ENCODE results near the gene MYO1A. TPM values are rescaled to one million over a fixed set of nuclear protein-coding genes. Genes with fewer than 3 reads are reported as not detected.

Gene MYO1A
- total RNA-seq, 4 donors from 2014 or later = 94.1 to 1,001 (median 802) TPM

- no peaks in the 10 kb centered on the region for H3K27me3 ChIP-seq
These were observed 39.2 kb downstream of the MYO1A start for GRCh38 chr12:57010627-57011247.

GRCh38 chr12:57009949-57010626 lies 39.8 kb downstream of the MYO1A start:
- TF ChIP-seq CTCF (IDR thresholded peaks at IDR 0.05) = no peak
- DNase-seq = peak in 1 of 3 donors; percentile 12
- H3K4me1 ChIP-seq = peaks cover 0 to 27% (median 5%) of the 10 kb centered on the region in 4 donors
- no peaks in the 10 kb centered on the region for H3K9me3 ChIP-seq
- H3K27me3 ChIP-seq = no peaks in the 10 kb centered on the region
- H3K27ac ChIP-seq = no peak overlapping the region
- no peak overlapping the region for H3K4me3 ChIP-seq
- no peaks in the 10 kb centered on the region for H3K36me3 ChIP-seq

More at GRCh38 chr12:57010627-57011247, 39.2 kb downstream of the MYO1A start:
- peaks cover 0 to 21% (median 5%) of the 10 kb centered on the region in 4 donors for H3K4me1 ChIP-seq
- no peak for TF ChIP-seq POLR2A (IDR thresholded peaks at IDR 0.05)
- TF ChIP-seq CTCF (IDR thresholded peaks at IDR 0.05) = no peak
- H3K27ac ChIP-seq = no peak overlapping the region
- H3K9me3 ChIP-seq = no peaks in the 10 kb centered on the region
- H3K36me3 ChIP-seq = no peaks in the 10 kb centered on the region
- DNase-seq = no peak
- H3K4me3 ChIP-seq = no peak overlapping the region

GRCh38 chr12:57008178-57008577 lies 41.8 kb downstream of the MYO1A start:
- Histone ChIP-seq H3K27ac (peak overlapping the region in 3 of 4 donors; percentile 5 to 46 (median 45)), H3K4me1 (peaks cover 0 to 31% (median 5%) of the 10 kb centered on the region in 4 donors), H3K9me3 (no peaks in the 10 kb centered on the region), H3K4me3 (no peak overlapping the region), H3K36me3 (peaks cover 0 to 12% (median 0%) of the 10 kb centered on the region in 3 donors), H3K27me3 (no peaks in the 10 kb centered on the region)
- DNase-seq = no peak
- peak in 5 of 6 experiments; percentile 49 to 76 (median 72) for TF ChIP-seq CTCF (IDR thresholded peaks at IDR 0.05)
- TF ChIP-seq POLR2A (IDR thresholded peaks at IDR 0.05) = no peak

GRCh38 chr12:57006809-57007475 lies 43.0 kb downstream of the MYO1A start:
- no peaks in the 10 kb centered on the region for H3K27me3 ChIP-seq
- peak overlapping the region; percentile 14 to 93 (median 80) for H3K4me3 ChIP-seq
- TF ChIP-seq CTCF (IDR thresholded peaks at IDR 0.05) (peak in 1 of 6 experiments; percentile 7), POLR2A (IDR thresholded peaks at IDR 0.05) (no peak)
- peak in 1 of 3 donors; percentile 6 for DNase-seq
- no peaks in the 10 kb centered on the region for H3K9me3 ChIP-seq
- peaks cover 0 to 22% (median 0%) of the 10 kb centered on the region in 3 donors for H3K36me3 ChIP-seq
- H3K27ac ChIP-seq = peak overlapping the region in 2 of 4 donors; percentile 81 to 88
- H3K4me1 ChIP-seq = peaks cover 0 to 32% (median 5%) of the 10 kb centered on the region in 4 donors

- TF ChIP-seq POLR2A (IDR thresholded peaks at IDR 0.05) (no peak), CTCF (IDR thresholded peaks at IDR 0.05) (peak in 5 of 6 experiments; percentile 28 to 51 (median 33))
- DNase-seq = peak; percentile 58 to 77 (median 74)
- H3K27ac ChIP-seq = peak within 1 kb of the TSS; percentile 66 to 88 (median 78)
- no peaks in the 10 kb centered on the region for H3K9me3 ChIP-seq
- H3K4me3 ChIP-seq = peak within 1 kb of the TSS; percentile 68 to 98 (median 92)
- H3K4me1 ChIP-seq = peaks cover 0 to 39% (median 5%) of the 10 kb centered on the region in 4 donors
- H3K36me3 ChIP-seq = peaks cover 0 to 22% (median 0%) of the 10 kb centered on the region in 3 donors
- no peaks in the 10 kb centered on the region for H3K27me3 ChIP-seq
These were observed 43.7 kb downstream of the MYO1A start, which contains the start of gene ZBTB39 for GRCh38 chr12:57005980-57006808. Gene ZBTB39, minus strand, starts transcription at chr12:57006546. Its CDS starts 1,629 bp downstream, at chr12:57004917.
